HG03139 (cell line): ENCODE results near the gene SH3RF1.
"Not testable (repeated sequence)": the region's sequence is repeated elsewhere in the genome, so short reads cannot be mapped to it uniquely, and the experiment has no call there.

Experiments used
- ATAC-seq: cut with Tn5 transposase; IDR thresholded peaks from one replicate; pipeline ENCODE4 v1.9.1; 2021; ENCODE audit not compliant: unreplicated experiment

SH3RF1 gene

GRCh38 chr4:169229571-169230028 lies 41.2 kb downstream of the SH3RF1 start:
- ATAC-seq, result no peak

GRCh38 chr4:169228076-169228475 lies 42.7 kb downstream of the SH3RF1 start:
- ATAC-seq, result no peak

DNA sequence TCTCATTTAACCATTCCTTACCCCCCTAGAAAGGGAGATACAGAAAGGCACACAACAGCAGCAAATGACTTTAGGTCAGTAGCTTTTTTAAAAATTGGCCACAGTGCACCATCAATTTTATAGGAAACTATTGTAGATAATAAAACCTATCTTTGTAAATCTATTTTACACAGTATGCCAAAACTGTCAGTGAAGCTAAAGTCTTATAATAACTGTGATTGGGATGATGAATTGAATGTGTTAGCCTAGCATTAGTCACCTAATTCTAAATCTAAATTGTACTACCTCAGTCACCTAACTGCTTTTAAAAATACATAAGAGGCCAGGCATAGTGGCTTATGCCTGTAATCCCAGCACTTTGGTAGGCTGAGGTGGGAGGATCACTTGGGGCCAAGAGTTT lies 44.2 kb downstream of the SH3RF1 start:
- ATAC-seq, result no peak

GRCh38 chr4:169225812-169226211 lies 44.9 kb downstream of the SH3RF1 start:
- ATAC-seq, result peak; percentile 47

- ATAC-seq, result peak; percentile 54
These were observed 45.6 kb downstream of the SH3RF1 start for GRCh38 chr4:169225058-169225751.

DNA sequence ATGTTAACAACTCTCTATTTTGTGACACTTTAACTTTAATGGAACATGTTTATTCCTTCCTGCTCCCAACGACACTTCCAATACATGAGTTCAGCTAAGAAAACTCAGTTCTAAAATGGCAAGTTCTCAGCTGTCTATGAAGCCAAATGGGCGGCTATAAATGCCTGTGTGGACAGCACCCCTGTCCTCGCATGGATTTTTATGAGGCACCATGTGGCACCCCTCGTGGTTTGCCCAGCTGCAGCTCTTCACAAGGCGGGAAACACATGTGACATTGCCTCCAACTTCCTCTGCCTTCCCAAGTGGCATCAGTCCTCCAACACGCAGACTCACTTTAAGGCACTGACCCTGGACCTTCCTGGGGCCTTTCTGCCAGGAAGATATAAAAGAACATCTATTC lies 48.0 kb downstream of the SH3RF1 start:
- no peak for ATAC-seq

GRCh38 chr4:169221662-169222061 lies 49.1 kb downstream of the SH3RF1 start:
- ATAC-seq, result no peak

GRCh38 chr4:169220854-169221411 lies 49.8 kb downstream of the SH3RF1 start:
- no peak for ATAC-seq

DNA sequence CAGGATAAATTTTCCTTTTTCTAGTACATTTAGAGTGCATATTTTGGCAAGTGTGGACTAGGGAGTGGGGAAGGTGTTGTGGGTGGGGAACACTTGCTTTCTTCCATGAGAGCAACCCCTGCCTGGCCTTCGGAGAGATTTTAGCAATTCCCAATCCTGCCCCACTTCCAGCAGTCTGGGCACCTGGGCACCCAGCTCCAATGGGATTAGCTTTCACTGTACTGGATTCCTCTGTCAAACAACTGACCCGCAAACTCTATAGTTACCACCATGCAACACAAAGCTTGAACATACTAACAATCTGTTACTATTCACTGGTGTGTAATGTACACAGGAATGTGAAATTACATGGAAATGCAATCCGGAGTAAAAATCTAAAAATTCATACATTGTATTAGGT lies 50.3 kb downstream of the SH3RF1 start:
- no peak for ATAC-seq

DNA sequence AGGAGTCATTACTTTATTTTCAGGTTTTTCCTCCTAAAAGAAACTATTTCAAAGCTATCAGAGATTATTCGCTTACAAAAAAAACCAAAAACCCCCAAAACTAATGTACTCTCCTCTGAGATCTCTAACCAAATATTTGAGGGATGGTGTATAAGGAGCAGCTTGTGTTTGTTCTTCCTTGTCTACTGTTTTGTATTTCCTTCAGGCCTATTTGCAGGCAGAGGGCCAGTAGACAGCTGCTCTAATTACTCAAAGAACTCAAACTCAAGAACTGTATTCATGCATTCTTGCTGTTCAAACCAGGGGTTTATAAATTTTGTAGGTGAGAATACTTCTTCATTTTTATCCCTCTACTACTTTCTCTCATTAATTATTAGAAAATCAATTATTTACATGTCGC lies 51.3 kb downstream of the SH3RF1 start:
- no peak for ATAC-seq

DNA sequence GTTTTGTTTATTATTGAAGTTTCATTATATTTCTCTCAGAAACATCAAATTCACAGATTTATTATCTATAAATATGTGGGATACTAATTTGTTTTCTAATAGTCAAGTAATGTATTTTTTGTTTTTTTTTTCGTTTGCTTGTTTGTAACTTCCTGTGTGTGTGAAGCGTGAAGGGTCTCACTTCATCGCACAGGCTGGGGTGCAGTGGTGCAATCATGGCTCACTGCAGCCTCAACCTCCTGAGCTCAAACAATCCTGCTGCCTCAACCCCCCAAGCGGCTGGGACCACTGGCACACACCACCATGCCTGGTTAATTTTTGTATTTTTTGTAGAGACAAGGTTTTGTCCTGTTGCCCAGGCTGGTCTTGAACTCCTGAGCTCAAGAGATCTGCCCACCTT lies 55.1 kb downstream of the SH3RF1 start:
- peak; percentile 62 for ATAC-seq

- ATAC-seq, result no peak
These were observed 57.8 kb downstream of the SH3RF1 start for GRCh38 chr4:169212981-169213380.

- ATAC-seq, result peak; percentile 81
These were observed 60.1 kb downstream of the SH3RF1 start for GRCh38 chr4:169210504-169211118.

- no peak for ATAC-seq
These were observed 61.3 kb downstream of the SH3RF1 start for GRCh38 chr4:169209388-169209883.

DNA sequence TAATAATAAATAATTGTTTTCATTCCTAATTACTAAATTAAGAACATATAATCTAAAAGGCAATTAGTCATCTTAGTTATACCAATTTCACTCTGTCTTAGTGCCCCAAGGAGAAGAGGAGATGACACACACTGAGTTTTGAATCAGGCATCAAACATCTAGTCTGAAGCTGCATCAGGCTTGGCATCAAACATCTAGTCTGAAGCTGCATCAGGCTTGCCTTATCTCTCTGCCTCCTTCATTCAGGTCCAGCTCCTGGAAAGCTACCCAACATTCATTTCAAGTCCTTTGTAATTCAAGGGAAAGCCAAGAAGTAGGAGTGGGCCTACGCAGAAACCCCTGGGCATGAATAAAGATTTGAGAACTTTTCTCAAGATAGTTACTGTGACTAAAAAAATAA lies 62.2 kb downstream of the SH3RF1 start:
- no peak for ATAC-seq

- no peak for ATAC-seq
These were observed 62.7 kb downstream of the SH3RF1 start for GRCh38 chr4:169208090-169208455.

DNA sequence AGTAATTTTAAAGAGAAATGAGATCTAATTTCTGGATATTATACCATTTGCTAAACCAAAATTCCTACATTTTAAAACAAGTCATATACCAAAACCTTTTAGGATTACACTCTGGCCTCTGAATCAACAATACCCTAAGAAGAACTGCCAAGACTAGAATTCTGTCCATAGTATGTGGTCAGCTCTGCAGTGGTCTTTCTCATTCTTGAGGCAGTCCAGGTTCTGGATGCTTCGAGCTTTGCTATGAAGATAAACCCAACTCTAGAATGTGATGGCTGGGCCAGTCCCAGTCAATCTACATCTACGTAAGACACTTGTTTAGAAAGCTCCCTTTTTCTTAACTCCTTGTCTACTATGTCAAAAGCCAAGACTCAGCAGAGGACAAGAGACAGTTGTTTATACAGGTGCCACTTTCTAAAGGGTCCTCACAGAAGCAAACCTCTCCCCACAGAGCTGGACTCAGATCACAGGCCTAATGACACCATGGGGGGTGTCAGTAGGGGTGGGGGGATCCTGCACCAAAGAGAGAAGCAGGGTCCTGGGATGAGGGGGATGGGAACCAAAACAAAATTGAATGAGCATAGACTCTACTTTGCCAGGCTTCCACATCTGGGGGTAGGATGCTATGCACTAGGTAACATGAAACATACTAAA lies 63.2 kb downstream of the SH3RF1 start:
- no peak for ATAC-seq

DNA sequence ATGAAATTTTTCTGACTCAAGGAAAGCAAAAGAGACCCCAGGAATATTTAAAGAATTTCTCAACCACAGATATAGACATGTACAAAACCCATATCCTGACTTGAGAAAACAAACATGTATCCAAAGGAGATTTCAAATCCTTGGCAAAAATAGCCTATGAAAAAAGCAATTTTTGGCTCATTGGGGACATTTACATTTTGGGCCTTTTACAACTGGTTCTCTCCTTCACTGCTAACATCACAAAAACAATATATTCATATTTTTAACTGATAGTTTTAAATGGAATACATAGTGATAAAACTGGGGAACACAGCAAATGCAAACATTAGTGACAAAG lies 65.0 kb downstream of the SH3RF1 start:
- no peak for ATAC-seq

- ATAC-seq, result no peak
These were observed 65.5 kb downstream of the SH3RF1 start for GRCh38 chr4:169205075-169205743.

DNA sequence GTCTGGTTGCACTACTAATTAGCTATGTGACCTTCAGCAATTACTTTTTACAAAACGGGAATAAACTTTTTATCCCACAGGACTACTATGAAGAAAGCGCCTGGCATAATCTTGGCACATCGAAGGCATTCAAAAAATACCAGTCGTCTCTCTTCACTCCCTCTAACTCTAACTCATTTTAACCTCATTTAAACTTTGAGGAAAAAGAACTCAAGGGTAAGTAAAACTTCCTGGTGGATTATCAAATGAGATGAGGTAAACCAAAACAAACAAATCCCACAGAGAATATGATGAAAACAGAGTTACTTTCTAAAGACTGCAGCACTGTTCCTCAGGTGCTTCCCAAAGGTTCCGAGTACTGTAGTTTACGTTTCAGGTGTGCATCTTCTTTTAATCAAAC lies 66.9 kb downstream of the SH3RF1 start:
- no peak for ATAC-seq

GRCh38 chr4:169203278-169203677 lies 67.5 kb downstream of the SH3RF1 start:
- not testable (repeated sequence) for ATAC-seq
